Measurements from ENCODE around the gene YOD1. TPM values are rescaled to one million over a fixed set of nuclear protein-coding genes. Genes with fewer than 3 reads are reported as not detected.
"Not testable (repeated sequence)": the region's sequence is repeated elsewhere in the genome, so short reads cannot be mapped to it uniquely, and the experiment has no call there.

The YOD1 gene
- polyA plus RNA-seq, 3 donors from 2014 or later, result 0.49 to 1.5 TPM; not detected in 1

GRCh38 chr1:207050480-207051190 is 373 bp downstream of the YOD1 start:
- peak; percentile 86 to 89 (median 88) for DNase-seq
- Mint-ChIP-seq H3K27ac (peak overlapping the region; percentile 92 to 98 (median 96)), H3K4me3 (peak overlapping the region; percentile 93 to 100 (median 99)), H3K36me3 (peaks cover 0 to 12% (median 4%) of the 10 kb centered on the region in 3 donors), H3K9me3 (no peaks in the 10 kb centered on the region), H3K27me3 (ENCODE audit: low read depth in 3 of 3) (peaks cover 0 to 9% (median 7%) of the 10 kb centered on the region in 3 donors), H3K4me1 (peaks cover 47 to 80% of the 10 kb centered on the region in 2 donors)

- Mint-ChIP-seq H3K9me3 (no peaks in the 10 kb centered on the region), H3K4me3 (peak overlapping the region; percentile 93 to 100 (median 99)), H3K36me3 (peaks cover 0 to 14% (median 4%) of the 10 kb centered on the region in 3 donors), H3K27ac (peak overlapping the region; percentile 92 to 98 (median 96)), H3K27me3 (ENCODE audit: low read depth in 3 of 3) (peaks cover 0 to 9% (median 7%) of the 10 kb centered on the region in 3 donors), H3K4me1 (peaks cover 50 to 86% of the 10 kb centered on the region in 2 donors)
- peak; percentile 51 to 55 (median 53) for DNase-seq
Observed at GRCh38 chr1:207049974-207050391, 1.0 kb downstream of the YOD1 start.

DNA sequence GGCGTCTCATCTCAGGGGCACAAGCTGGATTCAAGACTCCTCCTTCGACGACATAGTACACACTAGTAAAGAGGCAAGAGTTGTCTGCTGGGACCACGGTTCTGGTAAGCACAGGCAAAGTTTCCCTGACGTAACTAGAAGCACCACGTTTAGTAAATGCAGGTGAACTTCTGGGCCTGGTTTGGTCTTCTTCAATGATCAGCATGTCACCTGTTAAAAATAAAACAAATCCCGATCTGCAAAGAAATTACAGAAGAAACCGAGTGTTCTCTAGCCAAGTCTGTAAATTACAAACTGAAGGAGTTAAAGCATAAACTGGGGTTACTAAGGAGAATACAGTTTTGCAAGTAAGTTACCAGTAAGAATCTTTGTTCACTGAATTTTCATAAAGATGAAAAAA is 1.5 kb downstream of the YOD1 start:
- Mint-ChIP-seq H3K27me3 (ENCODE audit: low read depth in 3 of 3) (peaks cover 0 to 11% (median 7%) of the 10 kb centered on the region in 3 donors), H3K4me3 (peak overlapping the region; percentile 20 to 100 (median 94)), H3K4me1 (peaks cover 53 to 87% of the 10 kb centered on the region in 2 donors), H3K27ac (peak overlapping the region in 5 of 6 donors; percentile 71 to 98 (median 95)), H3K36me3 (peaks cover 0 to 14% (median 4%) of the 10 kb centered on the region in 3 donors), H3K9me3 (no peaks in the 10 kb centered on the region)
- no peak for DNase-seq

DNA sequence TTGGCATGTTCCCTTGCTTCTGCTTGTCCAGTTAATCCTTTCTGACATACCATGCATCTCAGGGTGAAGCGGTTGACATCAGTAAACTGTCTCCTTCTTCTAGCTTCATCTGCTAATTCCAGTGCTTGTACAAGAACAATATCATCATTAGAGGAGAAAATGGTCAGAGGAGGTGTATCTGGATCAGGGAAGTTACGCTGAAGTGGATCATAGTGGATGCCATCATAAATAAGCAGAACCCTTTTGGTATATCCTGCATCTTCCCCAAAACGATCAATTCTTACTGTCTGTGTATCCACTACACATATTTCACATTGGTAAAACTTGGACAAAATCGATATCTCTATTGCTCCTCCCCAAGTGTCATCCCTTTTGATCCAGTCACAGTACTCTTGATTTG is 2.0 kb downstream of the YOD1 start:
- peaks cover 0 to 14% (median 4%) of the 10 kb centered on the region in 3 donors for H3K36me3 Mint-ChIP-seq
- no peaks in the 10 kb centered on the region for H3K9me3 Mint-ChIP-seq
- peaks cover 55 to 87% of the 10 kb centered on the region in 2 donors for H3K4me1 Mint-ChIP-seq
- no peak for DNase-seq
- H3K27ac Mint-ChIP-seq, result peak overlapping the region in 2 of 6 donors; percentile 95 to 98
- peaks cover 0 to 11% (median 7%) of the 10 kb centered on the region in 3 donors for H3K27me3 Mint-ChIP-seq (ENCODE audit: low read depth in 3 of 3)
- H3K4me3 Mint-ChIP-seq, result peak overlapping the region in 1 of 5 donors; percentile 100

DNA sequence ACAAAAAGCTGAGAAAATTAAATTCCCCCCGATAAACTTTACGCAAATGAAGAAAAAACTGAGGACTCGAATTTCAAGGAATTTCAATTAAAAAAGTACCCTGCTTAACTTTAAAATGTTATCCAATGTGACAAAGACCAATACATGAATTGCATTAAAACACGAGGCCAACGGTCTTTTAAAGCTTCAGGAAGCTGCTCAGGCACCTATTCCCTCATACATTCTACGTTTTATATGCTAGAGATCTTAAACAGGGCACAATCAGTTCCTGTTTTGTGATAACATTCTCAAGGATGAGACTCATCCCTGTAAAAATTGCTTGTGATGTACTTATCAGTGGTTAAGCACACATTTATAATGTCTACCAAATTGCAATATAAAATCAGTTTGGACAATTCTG is 3.0 kb downstream of the YOD1 start:
- no peak overlapping the region for H3K27ac Mint-ChIP-seq

DNA sequence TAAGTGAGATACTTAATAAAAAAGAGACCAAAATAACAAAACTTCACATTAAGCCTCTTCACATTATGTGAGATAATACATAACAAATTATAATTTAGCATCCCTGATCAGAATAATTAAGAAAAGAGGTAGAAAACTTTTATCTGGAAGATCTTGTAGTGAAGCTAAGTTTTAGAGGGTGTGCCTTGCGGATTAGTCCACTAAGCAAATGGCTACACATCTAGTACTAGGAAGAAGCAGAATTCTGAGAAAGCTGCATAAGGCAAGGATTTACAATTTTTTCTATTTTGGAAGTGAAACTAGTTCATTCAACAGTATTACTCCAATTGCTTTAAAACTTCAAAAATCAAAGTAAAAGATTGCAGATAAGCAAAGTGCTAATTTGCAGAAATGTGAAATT is 3.5 kb downstream of the YOD1 start:
- Mint-ChIP-seq H3K4me1 (peaks cover 49 to 86% of the 10 kb centered on the region in 2 donors), H3K4me3 (no peak overlapping the region), H3K27me3 (ENCODE audit: low read depth in 3 of 3) (peaks cover 0 to 7% (median 5%) of the 10 kb centered on the region in 3 donors), H3K36me3 (peaks cover 0 to 14% (median 4%) of the 10 kb centered on the region in 3 donors), H3K9me3 (no peaks in the 10 kb centered on the region), H3K27ac (peak overlapping the region in 2 of 6 donors; percentile 22 to 27)
- DNase-seq, result no peak

More for the DNA sequence above, 3.0 kb downstream of the YOD1 start:
- no peak for DNase-seq
- Mint-ChIP-seq H3K36me3 (peaks cover 0 to 14% (median 4%) of the 10 kb centered on the region in 3 donors), H3K4me3 (no peak overlapping the region), H3K4me1 (peaks cover 54 to 91% of the 10 kb centered on the region in 2 donors), H3K9me3 (no peaks in the 10 kb centered on the region), H3K27me3 (ENCODE audit: low read depth in 3 of 3) (peaks cover 0 to 8% (median 7%) of the 10 kb centered on the region in 3 donors)

DNA sequence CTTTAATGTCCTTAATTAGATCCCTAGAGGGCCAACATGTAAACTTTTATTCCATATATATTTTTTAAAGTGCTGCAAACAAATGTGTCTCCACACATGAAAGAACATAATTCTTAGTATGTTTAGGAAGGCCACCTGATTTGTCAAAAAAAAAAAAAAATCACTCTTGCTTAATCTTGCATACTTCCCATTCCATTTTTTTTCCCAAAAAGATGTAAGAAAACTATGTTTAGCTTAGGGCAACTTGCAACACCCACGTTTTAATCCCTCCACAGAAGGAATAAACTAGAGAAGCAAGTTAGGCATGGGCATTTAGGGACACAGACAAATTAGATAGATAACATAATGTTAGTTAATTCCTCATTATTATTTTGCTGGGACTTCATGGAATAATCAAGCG is 5.6 kb downstream of the YOD1 start:
- H3K4me1 Mint-ChIP-seq, result peaks cover 34 to 69% of the 10 kb centered on the region in 2 donors
- no peak overlapping the region for H3K4me3 Mint-ChIP-seq

DNA sequence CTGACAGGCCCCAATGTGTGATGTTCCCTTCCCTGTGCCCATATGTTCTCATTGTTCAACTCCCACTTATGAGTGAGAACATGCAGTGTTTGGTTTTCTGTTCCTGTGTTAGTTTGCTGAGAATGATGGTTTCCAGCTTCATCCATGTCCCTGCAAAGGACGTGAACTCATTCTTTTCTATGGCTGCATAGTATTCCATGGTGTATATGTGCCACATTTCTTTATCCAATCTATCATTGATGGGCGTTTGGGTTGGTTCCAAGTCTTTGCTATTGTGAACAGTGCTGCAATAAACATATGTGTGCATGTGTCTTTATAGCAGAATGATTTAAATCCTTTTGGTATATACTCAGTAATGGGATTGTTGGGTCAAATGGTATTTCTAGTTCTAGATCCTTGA is 9.6 kb downstream of the YOD1 start:
- not testable (repeated sequence) for H3K27me3 Mint-ChIP-seq (ENCODE audit: low read depth in 3 of 3); H3K4me3 Mint-ChIP-seq; H3K27ac Mint-ChIP-seq; H3K36me3 Mint-ChIP-seq; H3K9me3 Mint-ChIP-seq; DNase-seq
- H3K4me1 Mint-ChIP-seq, result peaks cover 11 to 35% of the 10 kb centered on the region in 2 donors

More for the DNA sequence above, 5.6 kb downstream of the YOD1 start:
- Mint-ChIP-seq H3K27ac (no peak overlapping the region), H3K9me3 (no peaks in the 10 kb centered on the region), H3K36me3 (peaks cover 4 to 17% (median 8%) of the 10 kb centered on the region in 3 donors), H3K27me3 (ENCODE audit: low read depth in 3 of 3) (peaks cover 0 to 5% (median 5%) of the 10 kb centered on the region in 3 donors)
- no peak for DNase-seq

- Mint-ChIP-seq H3K27ac (no peak overlapping the region), H3K4me3 (no peak overlapping the region), H3K27me3 (ENCODE audit: low read depth in 3 of 3) (peaks cover 0 to 2% (median 2%) of the 10 kb centered on the region in 3 donors), H3K4me1 (peaks cover 8 to 22% of the 10 kb centered on the region in 2 donors), H3K9me3 (no peaks in the 10 kb centered on the region), H3K36me3 (peaks cover 3 to 8% (median 4%) of the 10 kb centered on the region in 3 donors)
- no peak for DNase-seq
Observed at GRCh38 chr1:207040181-207040533, 10.9 kb downstream of the YOD1 start.

GRCh38 chr1:207039380-207040180 is 11.4 kb downstream of the YOD1 start:
- Mint-ChIP-seq H3K4me3 (no peak overlapping the region), H3K27ac (no peak overlapping the region), H3K4me1 (peaks cover 5 to 16% of the 10 kb centered on the region in 2 donors), H3K36me3 (peaks cover 3 to 8% (median 4%) of the 10 kb centered on the region in 3 donors), H3K9me3 (no peaks in the 10 kb centered on the region), H3K27me3 (ENCODE audit: low read depth in 3 of 3) (peaks cover 0 to 2% (median 0%) of the 10 kb centered on the region in 3 donors)
- DNase-seq, result no peak

DNA sequence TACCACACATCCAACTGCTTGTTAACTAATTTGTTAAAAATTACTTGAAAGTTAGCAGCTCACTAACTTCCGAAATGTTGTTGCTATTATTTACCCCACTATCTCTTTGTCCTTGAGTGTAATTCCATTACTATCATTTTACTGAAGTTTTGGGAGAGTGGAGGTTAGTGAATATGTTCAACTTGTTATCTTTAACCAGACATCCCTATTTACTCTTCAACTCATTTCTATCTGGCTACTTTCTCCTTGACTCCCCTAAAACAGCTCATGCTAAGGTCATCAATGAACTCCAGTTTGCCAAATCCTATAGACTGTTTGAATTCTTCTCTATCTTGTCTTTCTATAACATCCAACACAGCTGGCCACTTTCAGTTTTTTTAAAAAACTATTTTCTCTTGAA is 14.1 kb downstream of the YOD1 start:
- H3K27ac Mint-ChIP-seq, result no peak overlapping the region

DNA sequence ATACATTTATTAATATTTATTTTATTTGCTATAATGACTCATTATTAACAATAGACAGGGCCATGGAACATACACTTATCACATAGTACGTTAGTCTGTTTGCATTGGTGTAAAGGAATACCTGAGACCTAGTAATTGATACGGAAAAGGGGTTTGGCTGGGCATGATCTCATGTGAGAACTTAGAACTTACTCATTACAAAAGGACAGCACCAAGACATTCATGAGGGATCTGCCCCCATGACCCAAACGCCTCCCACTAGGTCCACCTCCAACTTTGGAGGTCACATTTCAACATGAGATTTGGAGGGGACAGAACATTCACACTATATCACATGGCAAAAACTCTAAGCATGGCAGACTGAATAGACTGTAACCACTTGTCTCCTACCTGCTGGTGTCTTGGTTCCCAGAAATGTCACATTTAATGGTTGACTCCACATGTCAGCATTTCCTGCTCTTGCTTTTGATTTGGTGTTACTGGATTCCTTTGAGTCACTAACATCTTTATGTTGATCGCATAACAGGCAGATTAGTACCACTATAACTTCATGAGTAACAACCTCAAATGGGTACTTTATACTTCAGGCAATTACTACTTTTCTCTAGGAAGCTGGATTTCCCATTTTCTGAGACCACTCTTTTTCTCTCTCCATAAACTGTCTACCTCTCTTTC is 15.0 kb downstream of the YOD1 start:
- H3K36me3 Mint-ChIP-seq, result peaks cover 0 to 3% (median 0%) of the 10 kb centered on the region in 3 donors
- DNase-seq, result no peak
- no peaks in the 10 kb centered on the region for H3K4me1 Mint-ChIP-seq
- H3K27ac Mint-ChIP-seq, result no peak overlapping the region
- H3K4me3 Mint-ChIP-seq, result no peak overlapping the region
- H3K9me3 Mint-ChIP-seq, result no peaks in the 10 kb centered on the region
- H3K27me3 Mint-ChIP-seq (ENCODE audit: low read depth in 3 of 3), result peaks cover 4 to 9% (median 9%) of the 10 kb centered on the region in 3 donors

More for the DNA sequence above, 14.1 kb downstream of the YOD1 start:
- Mint-ChIP-seq H3K4me3 (no peak overlapping the region), H3K9me3 (no peaks in the 10 kb centered on the region), H3K27me3 (ENCODE audit: low read depth in 3 of 3) (peaks cover 3 to 8% (median 4%) of the 10 kb centered on the region in 3 donors), H3K4me1 (no peaks in the 10 kb centered on the region), H3K36me3 (peaks cover 2 to 7% (median 3%) of the 10 kb centered on the region in 3 donors)
- no peak for DNase-seq

- Mint-ChIP-seq H3K27me3 (ENCODE audit: low read depth in 3 of 3) (peaks cover 7 to 13% (median 11%) of the 10 kb centered on the region in 3 donors), H3K36me3 (no peaks in the 10 kb centered on the region), H3K27ac (no peak overlapping the region), H3K4me1 (no peaks in the 10 kb centered on the region), H3K9me3 (no peaks in the 10 kb centered on the region), H3K4me3 (no peak overlapping the region)
- no peak for DNase-seq
Observed at GRCh38 chr1:207034998-207035397, 16.0 kb downstream of the YOD1 start.

All from immature natural killer cell (primary cell).